GM18861 (cell line): ENCODE measurements around the gene ADSS1.

ENCODE experiments used
- ATAC-seq: cut with Tn5 transposase; IDR thresholded peaks from one replicate; pipeline ENCODE4 v1.9.1; 2021; ENCODE audit not compliant: unreplicated experiment

Gene ADSS1

GRCh38 chr14:104686624-104687517 is 37.2 kb upstream of the ADSS1 start:
- no peak for ATAC-seq

DNA sequence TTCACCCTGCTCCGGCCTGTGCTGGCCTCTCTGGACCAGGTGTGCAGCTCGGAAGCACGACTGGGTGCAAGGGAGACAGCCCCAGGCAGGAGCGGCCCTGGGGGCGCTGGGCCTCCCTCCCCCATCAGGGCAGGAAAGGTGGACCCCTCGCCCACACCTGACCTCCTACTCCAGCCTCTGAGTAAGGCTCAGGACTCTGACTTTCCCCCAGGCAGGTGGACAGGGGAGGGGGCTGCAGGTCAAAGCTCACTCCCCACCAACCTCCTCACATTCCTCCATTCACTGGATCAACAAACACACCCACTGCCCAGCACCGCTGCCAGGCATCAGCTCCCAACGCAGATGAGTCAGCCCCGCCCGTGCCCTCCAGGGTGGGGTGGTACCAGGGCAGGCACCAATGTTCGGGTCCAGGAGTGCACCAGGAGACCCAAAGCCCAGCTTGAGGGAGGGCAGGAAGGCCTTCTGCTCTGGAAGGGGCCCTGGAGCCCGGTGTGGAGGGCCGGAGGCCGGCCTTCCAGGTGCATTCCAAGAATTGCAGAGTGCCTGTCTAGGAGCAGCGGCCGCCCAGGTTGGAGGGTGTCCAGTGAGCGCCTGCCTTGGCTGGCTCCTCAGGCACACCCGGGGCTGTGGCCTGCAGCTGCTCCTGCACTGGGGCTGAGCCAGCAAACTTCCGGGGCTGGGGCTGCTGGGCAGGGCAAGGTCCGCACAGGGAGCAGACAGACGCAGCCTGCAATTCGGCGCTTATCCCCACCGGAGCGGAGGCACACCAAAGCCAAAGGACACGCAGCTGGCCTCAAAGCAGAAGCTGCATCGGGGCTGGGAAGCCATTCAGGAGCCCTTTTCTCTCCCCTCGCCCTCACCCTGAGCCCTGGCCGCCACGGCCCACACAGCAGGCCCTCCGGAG is 36.2 kb upstream of the ADSS1 start:
- ATAC-seq = no peak

GRCh38 chr14:104688505-104689108 is 35.4 kb upstream of the ADSS1 start:
- ATAC-seq = no peak

- ATAC-seq = no peak
Measured at GRCh38 chr14:104689109-104689880, 34.7 kb upstream of the ADSS1 start, which contains the start of gene INF2. Gene INF2 (plus strand): TSS chr14:104689618. CDS start chr14:104701366, 11,748 bp downstream.

DNA sequence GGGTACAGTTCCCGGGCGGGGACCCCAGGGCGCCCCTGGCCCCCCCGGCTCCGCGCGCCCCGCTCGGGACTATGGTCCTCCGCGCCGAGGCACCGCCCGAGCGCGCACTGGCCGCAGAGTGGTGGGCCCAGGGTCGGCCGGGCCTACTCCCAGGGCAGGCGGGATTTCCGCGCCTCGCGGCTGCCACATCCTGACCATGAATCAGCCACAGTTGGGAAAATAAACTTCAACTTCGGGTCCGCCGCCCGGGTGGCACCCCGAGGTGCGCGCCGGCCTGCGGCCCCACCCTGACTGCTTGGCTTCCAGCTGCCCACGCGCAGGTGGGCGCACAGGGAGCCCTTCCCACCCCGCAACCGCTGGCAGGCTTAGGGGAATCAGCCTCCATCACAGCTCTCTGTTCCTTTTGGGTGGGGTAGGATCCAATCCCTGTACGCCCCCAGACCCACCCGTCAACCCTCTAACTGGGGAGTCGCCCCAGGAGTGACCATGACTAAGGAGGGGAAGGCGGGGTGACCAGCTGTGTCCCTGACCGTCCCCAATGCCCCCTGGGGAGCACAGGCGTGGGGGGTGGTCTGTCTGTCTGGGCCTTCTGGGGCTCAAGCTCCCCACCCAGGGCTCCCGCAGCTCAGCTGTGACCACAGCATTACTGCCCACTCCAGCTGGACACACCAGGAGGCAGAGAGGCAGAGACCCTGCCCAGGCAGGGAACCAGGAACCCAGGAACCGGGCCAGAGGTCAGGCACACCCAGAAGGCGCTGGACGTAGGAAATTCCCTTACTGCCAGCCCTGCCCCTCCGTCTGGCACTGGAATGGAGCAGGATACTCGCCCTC is 33.9 kb upstream of the ADSS1 start:
- ATAC-seq = no peak

GRCh38 chr14:104690861-104691455 is 33.1 kb upstream of the ADSS1 start:
- ATAC-seq = no peak

DNA sequence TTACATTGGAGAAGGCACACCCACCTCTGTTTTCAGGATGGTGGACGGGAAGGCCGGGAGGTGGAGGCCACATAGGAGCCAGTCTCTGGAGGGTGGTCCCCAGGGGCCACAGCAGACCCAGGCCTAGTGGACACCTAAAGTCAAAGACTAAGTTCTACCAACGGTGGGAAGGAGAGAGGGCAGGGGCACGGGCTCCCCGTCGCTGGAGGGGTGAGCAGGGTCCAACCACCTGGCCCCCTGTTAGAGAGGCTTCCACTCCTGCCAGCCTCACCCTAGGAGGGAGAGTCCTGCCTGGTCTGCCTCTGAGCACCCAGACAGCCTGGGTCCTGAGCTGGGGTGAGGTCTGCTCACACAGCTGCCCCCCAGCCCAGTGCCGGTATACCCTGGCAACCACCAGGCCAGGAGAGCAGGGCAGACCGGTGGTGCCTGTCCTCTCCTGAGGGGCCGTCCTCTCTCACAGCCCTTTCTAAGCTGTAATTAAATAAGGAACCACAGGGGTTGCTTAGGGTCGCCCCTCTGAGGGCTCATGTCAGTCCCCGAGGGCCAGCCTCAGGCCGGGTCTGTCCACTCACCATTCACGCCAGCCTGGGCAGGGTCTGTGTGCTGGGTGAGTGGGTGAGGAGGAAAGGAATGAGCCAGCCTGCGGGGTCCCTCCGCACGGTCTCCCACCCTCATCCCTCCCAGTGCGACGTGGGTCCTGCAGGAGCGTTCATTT is 32.3 kb upstream of the ADSS1 start:
- ATAC-seq = no peak

- ATAC-seq = no peak
Measured at GRCh38 chr14:104692261-104692938, 31.6 kb upstream of the ADSS1 start.

DNA sequence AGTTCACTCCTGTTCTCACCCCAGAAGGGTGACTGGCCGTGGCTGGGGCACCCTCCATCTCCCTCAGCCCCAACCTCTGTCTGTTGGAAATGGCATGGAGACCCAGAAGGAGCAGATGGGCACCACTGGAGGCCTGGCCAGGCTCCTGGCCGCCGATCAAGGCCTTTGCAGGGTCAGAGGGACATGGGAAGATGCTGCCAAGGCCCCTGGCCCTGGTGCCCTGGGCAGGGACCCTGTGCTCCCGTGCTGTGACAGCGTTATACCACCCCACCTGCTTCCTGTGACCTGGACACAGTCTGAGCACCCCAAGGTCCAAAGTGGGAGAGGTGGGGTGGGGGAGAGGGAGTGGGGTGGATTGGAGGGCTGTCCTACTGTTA is 31.1 kb upstream of the ADSS1 start:
- no peak for ATAC-seq

DNA sequence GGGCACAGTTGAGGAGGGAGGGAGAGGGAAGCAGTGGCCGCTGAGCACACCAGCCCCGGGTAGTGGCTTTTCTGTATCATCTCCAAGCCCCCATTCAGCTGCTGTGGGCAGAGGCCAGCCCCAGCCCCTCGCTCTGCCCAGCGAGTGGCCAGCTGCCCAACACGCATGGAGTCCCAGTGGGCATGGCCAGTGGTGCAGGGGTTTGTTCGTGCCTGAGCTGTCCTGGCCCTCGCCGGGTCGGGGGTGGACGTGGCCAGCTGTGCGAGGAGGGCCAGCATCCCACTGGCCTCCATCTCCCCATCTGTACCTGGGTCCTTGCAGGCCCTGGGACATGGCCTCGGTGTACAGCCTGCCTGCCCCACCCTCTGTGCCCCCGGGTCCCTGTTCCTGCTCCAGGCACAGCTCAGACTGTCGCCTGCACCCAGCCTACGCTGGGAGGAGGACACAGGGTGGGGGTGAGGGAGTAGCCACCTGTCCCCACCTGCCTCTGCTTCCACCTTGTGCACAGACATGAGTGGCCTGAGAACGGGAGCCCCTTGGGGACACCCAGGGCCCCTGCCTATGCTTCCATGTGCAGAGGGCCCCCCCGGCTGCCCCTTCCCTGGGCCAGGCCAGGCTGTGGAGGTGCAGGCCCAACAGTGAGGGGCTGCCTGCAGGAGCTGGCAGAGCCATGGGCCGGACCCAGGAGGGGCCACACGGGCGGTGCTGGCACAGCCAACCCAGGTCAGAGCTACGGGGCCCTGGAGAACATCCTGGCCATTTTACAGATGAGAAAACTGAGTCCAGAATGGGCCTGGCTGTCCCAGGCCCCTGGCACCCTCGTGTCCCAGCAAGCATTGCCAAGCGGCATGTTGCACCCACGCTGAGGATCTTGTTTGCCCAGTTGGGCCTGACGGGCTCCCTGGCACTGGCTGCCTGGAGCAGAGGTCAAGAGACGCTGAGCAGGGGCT is 30.3 kb upstream of the ADSS1 start:
- ATAC-seq = no peak

DNA sequence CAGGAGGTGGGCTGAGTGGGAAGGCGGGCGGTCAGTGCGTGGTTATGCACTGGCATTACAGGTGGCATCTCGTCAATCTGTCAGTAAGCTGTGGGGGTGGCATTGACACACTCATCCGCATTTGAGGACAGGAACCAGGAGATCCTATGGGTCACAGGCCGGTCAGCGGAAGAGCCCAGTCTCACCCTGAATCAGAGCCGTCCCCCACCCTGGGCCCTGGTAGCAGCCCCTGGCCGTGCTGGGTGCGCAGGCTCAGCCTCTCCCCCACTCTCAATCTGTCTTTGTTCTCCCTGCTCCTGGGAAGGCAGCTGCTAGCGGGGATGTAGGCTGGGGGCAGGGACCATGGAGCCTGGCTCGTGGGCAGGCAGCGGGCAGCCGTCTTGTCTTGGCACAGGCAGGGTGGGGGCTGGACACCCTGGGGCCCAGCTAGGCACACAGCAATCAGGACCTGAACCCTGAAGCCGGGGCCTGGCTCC is 29.5 kb upstream of the ADSS1 start:
- ATAC-seq = no peak

DNA sequence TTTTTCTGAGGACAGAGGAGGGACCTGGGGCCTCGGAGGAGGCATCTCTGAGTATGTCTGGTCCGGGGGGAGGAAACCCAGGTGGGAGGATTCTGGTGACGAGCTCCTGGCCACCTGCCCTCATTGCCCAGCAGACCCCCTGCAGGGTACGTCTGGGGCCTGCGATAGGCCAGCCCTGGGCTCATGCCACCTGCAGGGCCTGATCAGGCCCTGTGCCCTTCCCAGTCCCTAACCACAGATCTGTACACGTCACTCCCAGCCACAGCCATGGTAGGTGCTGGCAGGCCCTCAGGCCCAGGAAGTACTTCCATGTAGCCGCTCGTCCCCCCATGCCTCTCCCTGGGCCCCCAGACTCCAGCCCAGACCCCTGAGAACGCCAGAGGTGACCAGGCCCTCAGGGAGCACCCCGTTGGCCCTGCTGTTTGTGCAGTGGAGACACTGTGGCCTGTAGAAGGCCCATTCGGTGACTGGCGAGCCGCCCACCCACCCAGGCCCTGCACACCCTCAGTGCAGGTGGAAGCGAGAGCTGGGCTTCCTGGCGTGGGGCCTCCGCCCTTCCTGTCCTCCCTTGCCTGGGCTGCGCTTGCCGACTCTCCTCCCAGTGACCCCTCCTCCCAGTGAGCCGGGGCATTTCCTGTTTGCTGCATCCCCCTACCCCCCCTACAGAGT is 28.9 kb upstream of the ADSS1 start:
- no peak for ATAC-seq

- no peak for ATAC-seq
Measured at GRCh38 chr14:104695660-104696000, 28.4 kb upstream of the ADSS1 start.

DNA sequence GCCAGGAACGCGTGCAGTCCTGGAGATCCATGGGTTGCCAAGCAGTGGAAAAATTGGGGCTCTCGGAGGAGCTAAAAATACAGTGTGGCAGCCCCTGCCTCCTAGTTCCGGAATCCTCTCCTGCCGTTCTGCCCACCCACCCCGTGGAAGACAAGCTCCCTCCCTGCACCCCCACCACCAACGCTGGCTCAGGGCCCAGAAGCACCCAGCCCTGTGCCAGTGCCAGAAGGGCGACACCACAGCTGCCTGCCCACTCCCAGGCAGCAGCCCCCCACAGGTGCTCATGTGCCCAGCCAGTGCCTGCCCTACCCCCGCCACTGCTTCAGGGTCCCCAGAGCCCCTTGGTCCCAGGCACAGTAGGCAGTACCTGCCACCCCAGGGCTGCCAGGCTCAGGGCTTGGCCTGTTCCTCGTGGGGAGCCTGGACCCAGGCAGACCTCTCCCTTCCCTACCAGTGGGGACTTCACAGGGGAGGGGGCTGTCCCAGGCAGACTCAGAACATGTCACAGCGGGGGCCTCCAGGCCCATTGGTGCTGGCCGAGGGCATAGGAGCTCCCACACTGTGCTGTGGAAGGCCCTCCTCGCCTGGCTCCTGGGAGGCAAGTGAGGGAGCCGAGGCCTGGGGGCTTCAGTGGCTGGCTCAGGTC is 27.2 kb upstream of the ADSS1 start:
- ATAC-seq = no peak

DNA sequence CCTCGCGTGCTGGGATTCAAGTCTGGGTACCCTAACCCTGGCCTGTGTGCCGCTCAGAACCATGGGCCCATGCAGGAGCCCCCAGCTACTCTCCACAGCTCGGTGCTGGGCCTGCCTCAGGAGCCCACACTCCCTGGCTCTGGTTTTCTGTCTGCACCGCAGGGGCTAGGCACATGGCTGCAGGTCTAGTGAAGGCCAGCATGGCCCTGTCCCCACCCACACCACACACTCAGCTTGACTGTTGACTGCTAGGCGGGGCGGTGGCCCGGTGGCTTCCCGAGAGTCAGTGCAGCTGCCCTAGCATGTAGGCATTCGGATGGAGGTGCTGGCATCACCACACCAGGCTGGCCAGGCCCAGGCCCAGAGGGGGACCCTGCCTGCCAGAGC is 26.7 kb upstream of the ADSS1 start:
- ATAC-seq = no peak
